Adrenal gland (tissue), 5 donors: Measurements from ENCODE around the gene NANOS3.

Experiments
- CTCF ChIP-seq, 6 experiments: fragments of 450-650 bp in 4 of 6; fragments of 200-600 bp in 2 of 6; sonication (generic) in 1 of 6; IDR thresholded peaks; 1 replicate in 5 of 6; 2 replicates in 1 of 6; pipeline versions ENCODE4 v1.5.1 to v1.8.0; 2016 to 2021; ENCODE audit warnings: antibody characterized with exemption in 6 of 6, mild to moderate bottlenecking in 2 of 6, moderate library complexity in 1 of 6
- POLR2A ChIP-seq, 2 donors: fragments of 450-650 bp; IDR thresholded peaks; one replicate each; pipeline ENCODE4 v1.6.1; 2017; ENCODE audit warnings: antibody characterized with exemption in 2 of 2, mild to moderate bottlenecking in 2 of 2, moderate library complexity in 1 of 2
- donor health status: DM: no; HTN: no; CAD: no.

- TF ChIP-seq CTCF (IDR thresholded peaks at IDR 0.05) (no peak), POLR2A (IDR thresholded peaks at IDR 0.05) (no peak)
These were observed 49.8 kb downstream of the NANOS3 start for GRCh38 chr19:13926715-13927114.
